ENCODE data around the gene CAMTA1.
A peak's percentile ranks its signal among the peaks of the same experiment; 100 is the strongest.

CAMTA1 gene

GRCh38 chr1:7640920-7641585 lies 855.8 kb downstream of the CAMTA1 start:
- DNase-seq (ENCODE audit: low spot score), result no peak

GRCh38 chr1:7641587-7642417 lies 856.5 kb downstream of the CAMTA1 start:
- no peak for DNase-seq (ENCODE audit: low spot score)

- DNase-seq (ENCODE audit: low spot score), result no peak
Measured at GRCh38 chr1:7642418-7642704, 857.1 kb downstream of the CAMTA1 start.

GRCh38 chr1:7642781-7643529 lies 857.7 kb downstream of the CAMTA1 start:
- DNase-seq (ENCODE audit: low spot score), result no peak

- DNase-seq (ENCODE audit: low spot score), result no peak
Measured at GRCh38 chr1:7643530-7643929, 858.3 kb downstream of the CAMTA1 start.

- DNase-seq (ENCODE audit: low spot score), result no peak
Measured at GRCh38 chr1:7644086-7644485, 858.8 kb downstream of the CAMTA1 start.

- DNase-seq (ENCODE audit: low spot score), result no peak
Measured at GRCh38 chr1:7644961-7645750, 859.9 kb downstream of the CAMTA1 start.

GRCh38 chr1:7645751-7646048 lies 860.4 kb downstream of the CAMTA1 start:
- DNase-seq (ENCODE audit: low spot score), result no peak

- no peak for DNase-seq (ENCODE audit: low spot score)
Measured at GRCh38 chr1:7646164-7646563, 860.9 kb downstream of the CAMTA1 start.

- DNase-seq (ENCODE audit: low spot score), result peak; percentile 43
Measured at GRCh38 chr1:7646981-7647901, 862.0 kb downstream of the CAMTA1 start.

GRCh38 chr1:7648761-7649384 lies 863.6 kb downstream of the CAMTA1 start:
- DNase-seq (ENCODE audit: low spot score), result no peak

- no peak for DNase-seq (ENCODE audit: low spot score)
Measured at GRCh38 chr1:7650801-7651200, 865.5 kb downstream of the CAMTA1 start.

- DNase-seq (ENCODE audit: low spot score), result no peak
Measured at GRCh38 chr1:7651203-7651602, 865.9 kb downstream of the CAMTA1 start.

- DNase-seq (ENCODE audit: low spot score), result no peak
Measured at GRCh38 chr1:7652061-7652460, 866.8 kb downstream of the CAMTA1 start.

- peak; percentile 44 for DNase-seq (ENCODE audit: low spot score)
Measured at GRCh38 chr1:7652515-7653098, 867.4 kb downstream of the CAMTA1 start.

- no peak for DNase-seq (ENCODE audit: low spot score)
Measured at GRCh38 chr1:7654725-7655124, 869.5 kb downstream of the CAMTA1 start.

GRCh38 chr1:7655354-7655753 lies 870.1 kb downstream of the CAMTA1 start:
- no peak for DNase-seq (ENCODE audit: low spot score)

- DNase-seq (ENCODE audit: low spot score), result no peak
Measured at GRCh38 chr1:7656557-7657215, 871.4 kb downstream of the CAMTA1 start.

- DNase-seq (ENCODE audit: low spot score), result peak; percentile 68
Measured at GRCh38 chr1:7657287-7658016, 872.2 kb downstream of the CAMTA1 start.

Data from putamen (tissue), 1 donor.